Caco-2 (cell line): ENCODE measurements around the gene TVP23A. TPM values are rescaled to one million over a fixed set of nuclear protein-coding genes. Genes with fewer than 3 reads are reported as not detected.

Experiments used
- BruUV-seq: library from RNA; stranded (reverse); fragments of 400-500 nt; replicated peaks from 2 replicates; lab custom pipeline; 2021; lab: Mats Ljungman, UMichigan
- CTCF ChIA-PET: fragments of 300-600 bp; sonication (Branson Sonifier 250); formaldehyde crosslinking; loops from one replicate; lab custom pipeline; 2022; ENCODE audit warnings: antibody characterized with exemption; lab: Charles Lee
- POLR2A ChIA-PET: fragments of 300-600 bp; sonication (Branson Sonifier 250); formaldehyde crosslinking; loops from one replicate; lab custom pipeline; 2022; ENCODE audit warnings: antibody characterized with exemption; lab: Charles Lee
- DNase-seq, 2 experiments: peaks; one replicate each; pipeline versions ENCODE4 v3.0.0 to v3.0.0-alpha.2; 2020 to 2022
- H3K27me3 ChIP-seq: replicated peaks from 2 replicates; pipeline ENCODE4 v1.6.0; 2011; ENCODE audit warnings: low read length; ENCODE audit not compliant: control insufficient read depth, insufficient read depth
- H3K36me3 ChIP-seq: 2 replicates; pipeline ENCODE4 v1.5.1; 2011; ENCODE audit warnings: low read length; ENCODE audit not compliant: control insufficient read depth, insufficient read depth
- H3K4me1 ChIP-seq: fragments of 250-450 bp; sonication (Bioruptor Pico); 2 replicates; pipeline ENCODE4 v1.5.1; 2020; ENCODE audit warnings: mild to moderate bottlenecking
- H3K4me3 ChIP-seq: 2 replicates; pipeline ENCODE4 v1.5.1; 2011; ENCODE audit warnings: low read depth, mild to moderate bottlenecking, control low read depth, low read length
- H3K9me3 ChIP-seq: fragments of 250-450 bp; sonication (Bioruptor Pico); 2 replicates; pipeline ENCODE4 v1.5.1; 2020; ENCODE audit warnings: mild to moderate bottlenecking, moderate library complexity
- H3K27ac Mint-ChIP-seq: one replicate; pipeline ENCODE4 v1.8.0; 2022; ENCODE audit warnings: mixed read lengths; ENCODE audit not compliant: unreplicated experiment
- H3K27me3 Mint-ChIP-seq: one replicate; pipeline ENCODE4 v1.8.0; 2022; ENCODE audit warnings: mixed read lengths; ENCODE audit not compliant: insufficient read depth, unreplicated experiment
- H3K36me3 Mint-ChIP-seq: one replicate; pipeline ENCODE4 v1.8.0; 2022; ENCODE audit warnings: mild to moderate bottlenecking, mixed read lengths; ENCODE audit not compliant: insufficient read depth, unreplicated experiment
- H3K4me1 Mint-ChIP-seq: one replicate; pipeline ENCODE4 v1.8.0; 2022; ENCODE audit warnings: low read depth, mixed read lengths; ENCODE audit not compliant: unreplicated experiment
- H3K4me3 Mint-ChIP-seq: one replicate; pipeline ENCODE4 v1.8.0; 2022; ENCODE audit warnings: mild to moderate bottlenecking, moderate library complexity, mixed read lengths; ENCODE audit not compliant: unreplicated experiment
- H3K9me3 Mint-ChIP-seq: one replicate; pipeline ENCODE4 v1.8.0; 2022; ENCODE audit warnings: mixed read lengths; ENCODE audit not compliant: unreplicated experiment
- intact Hi-C: fragments of 100-400 bp; cut with micrococcal nuclease; formaldehyde crosslinking; loops from one replicate; pipeline ENCODE4 v1.10.0; 2022; ENCODE audit not compliant: unreplicated experiment
- total RNA-seq: library from RNA; stranded (reverse); gene quantifications from 2 replicates; pipeline ENCODE4 v1.2.3, GENCODE V29; 2022
- TF ChIP-seq, protein P1 (sequence below), 2 experiments: fragments of 200-600 bp in 1 of 2; IDR thresholded peaks; 1 replicate in 1 of 2; 2 replicates in 1 of 2; pipeline versions ENCODE4 v1.5.1 to v1.8.0; 2011 to 2022; ENCODE audit warnings: antibody characterized with exemption in 1 of 2, control low read depth in 1 of 2, inconsistent platforms in 1 of 2, low read depth in 1 of 2, low read length in 1 of 2, mild to moderate bottlenecking in 1 of 2, moderate library complexity in 1 of 2; ENCODE audit not compliant: insufficient read depth in 1 of 2, severe bottlenecking in 1 of 2, unreplicated experiment in 1 of 2

Gene TVP23A
- total RNA-seq, 1 experiment from 2014 or later = not detected

- H3K4me1 Mint-ChIP-seq = no peaks in the 10 kb centered on the region
- ChIA-PET CTCF (no interaction called here), POLR2A (no interaction called here)
- H3K4me3 Mint-ChIP-seq = no peak overlapping the region
- Histone ChIP-seq H3K4me1 (no peaks in the 10 kb centered on the region), H3K27me3 (no peaks in the 10 kb centered on the region; the same call in 1 of the 2 replicates), H3K36me3 (no peaks in the 10 kb centered on the region), H3K4me3 (no peak overlapping the region), H3K9me3 (no peaks in the 10 kb centered on the region)
- no peaks in the 10 kb centered on the region for H3K9me3 Mint-ChIP-seq
- H3K27ac Mint-ChIP-seq = no peak overlapping the region
- no peaks in the 10 kb centered on the region for H3K36me3 Mint-ChIP-seq
- no TSS peak for BruUV-seq
- intact Hi-C loops = no loop called here
- TF ChIP-seq, protein P1, sequence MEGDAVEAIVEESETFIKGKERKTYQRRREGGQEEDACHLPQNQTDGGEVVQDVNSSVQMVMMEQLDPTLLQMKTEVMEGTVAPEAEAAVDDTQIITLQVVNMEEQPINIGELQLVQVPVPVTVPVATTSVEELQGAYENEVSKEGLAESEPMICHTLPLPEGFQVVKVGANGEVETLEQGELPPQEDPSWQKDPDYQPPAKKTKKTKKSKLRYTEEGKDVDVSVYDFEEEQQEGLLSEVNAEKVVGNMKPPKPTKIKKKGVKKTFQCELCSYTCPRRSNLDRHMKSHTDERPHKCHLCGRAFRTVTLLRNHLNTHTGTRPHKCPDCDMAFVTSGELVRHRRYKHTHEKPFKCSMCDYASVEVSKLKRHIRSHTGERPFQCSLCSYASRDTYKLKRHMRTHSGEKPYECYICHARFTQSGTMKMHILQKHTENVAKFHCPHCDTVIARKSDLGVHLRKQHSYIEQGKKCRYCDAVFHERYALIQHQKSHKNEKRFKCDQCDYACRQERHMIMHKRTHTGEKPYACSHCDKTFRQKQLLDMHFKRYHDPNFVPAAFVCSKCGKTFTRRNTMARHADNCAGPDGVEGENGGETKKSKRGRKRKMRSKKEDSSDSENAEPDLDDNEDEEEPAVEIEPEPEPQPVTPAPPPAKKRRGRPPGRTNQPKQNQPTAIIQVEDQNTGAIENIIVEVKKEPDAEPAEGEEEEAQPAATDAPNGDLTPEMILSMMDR (IDR thresholded peaks at IDR 0.05; ENCODE audit: insufficient read depth in 1 of 2, low read depth in 1 of 2, low read length in 1 of 2, severe bottlenecking in 1 of 2, unreplicated experiment in 1 of 2) = no peak
- DNase-seq = no peak
- peaks cover 6% of the 10 kb centered on the region for H3K27me3 Mint-ChIP-seq
Measured at GRCh38 chr16:10838621-10839278, 20.2 kb upstream of the TVP23A start.

DNA sequence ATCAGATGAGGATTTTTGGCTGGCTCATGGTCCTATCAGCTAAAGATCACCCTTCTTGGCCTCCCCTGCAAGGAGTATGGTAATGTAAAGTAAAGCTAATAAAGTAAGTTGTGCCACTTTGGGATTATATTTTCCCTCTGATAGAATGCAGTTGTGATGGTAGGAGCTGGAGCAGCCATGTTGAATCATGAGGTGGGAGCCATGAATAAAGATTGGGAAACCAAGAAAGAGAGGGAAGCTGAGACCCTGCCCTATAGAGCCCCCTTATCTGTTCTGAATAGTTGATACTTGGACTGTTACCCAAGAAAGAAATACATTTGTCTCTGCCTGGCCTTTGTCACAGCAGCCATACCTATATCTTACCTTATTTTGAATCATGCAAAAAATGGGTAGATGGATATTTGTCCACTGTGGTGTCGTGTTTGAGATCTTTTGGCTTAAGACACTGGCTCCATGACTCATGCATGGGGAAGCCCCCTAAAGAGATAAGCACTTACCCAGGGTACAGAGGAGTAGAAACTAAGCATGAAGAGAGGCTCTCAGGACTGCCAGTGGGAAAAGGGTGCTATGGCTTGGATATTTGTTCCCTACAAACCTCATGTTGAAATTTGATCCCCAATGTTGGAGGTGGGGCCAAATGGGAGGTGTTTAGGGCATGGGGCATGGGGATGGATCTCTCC, 17.7 kb upstream of the TVP23A start:
- Histone ChIP-seq H3K4me1 (no peaks in the 10 kb centered on the region), H3K4me3 (no peak overlapping the region), H3K27me3 (no peaks in the 10 kb centered on the region), H3K9me3 (no peaks in the 10 kb centered on the region), H3K36me3 (no peaks in the 10 kb centered on the region)
- intact Hi-C loops = no loop called here
- TF ChIP-seq, protein P1 (IDR thresholded peaks at IDR 0.05; ENCODE audit: insufficient read depth in 1 of 2, low read depth in 1 of 2, low read length in 1 of 2, severe bottlenecking in 1 of 2, unreplicated experiment in 1 of 2) = no peak
- Mint-ChIP-seq H3K27me3 (peaks cover 2% of the 10 kb centered on the region), H3K36me3 (no peaks in the 10 kb centered on the region), H3K4me1 (no peaks in the 10 kb centered on the region), H3K27ac (no peak overlapping the region), H3K4me3 (no peak overlapping the region), H3K9me3 (no peaks in the 10 kb centered on the region)
- ChIA-PET CTCF (no interaction called here), POLR2A (no interaction called here)
- no TSS peak for BruUV-seq
- DNase-seq = no peak

- peaks cover 2% of the 10 kb centered on the region for H3K27me3 Mint-ChIP-seq
- Histone ChIP-seq H3K4me1 (no peaks in the 10 kb centered on the region), H3K36me3 (no peaks in the 10 kb centered on the region), H3K9me3 (no peaks in the 10 kb centered on the region), H3K4me3 (no peak overlapping the region), H3K27me3 (no peaks in the 10 kb centered on the region)
- no peaks in the 10 kb centered on the region for H3K9me3 Mint-ChIP-seq
- no peak for DNase-seq
- TF ChIP-seq, protein P1 (IDR thresholded peaks at IDR 0.05; ENCODE audit: insufficient read depth in 1 of 2, low read depth in 1 of 2, low read length in 1 of 2, severe bottlenecking in 1 of 2, unreplicated experiment in 1 of 2) = no peak
- no peak overlapping the region for H3K4me3 Mint-ChIP-seq
- no peak overlapping the region for H3K27ac Mint-ChIP-seq
- ChIA-PET POLR2A (no interaction called here), CTCF (no interaction called here)
- no peaks in the 10 kb centered on the region for H3K36me3 Mint-ChIP-seq
- no peaks in the 10 kb centered on the region for H3K4me1 Mint-ChIP-seq
- intact Hi-C loops = no loop called here
- BruUV-seq = no TSS peak
Measured at GRCh38 chr16:10835281-10835931, 16.8 kb upstream of the TVP23A start.
